Left lung (tissue), 10 donors: ENCODE measurements around the gene DOP1B. TPM values are rescaled to one million over a fixed set of nuclear protein-coding genes. Genes with fewer than 3 reads are reported as not detected.

Experiments used
- ATAC-seq: fragments of 200-7000 bp; cut with Tn5 transposase; one replicate; pipeline ENCODE4 v1.9.1; 2020; ENCODE audit warnings: moderate library complexity
- DNase-seq, 4 donors: peaks; one replicate each; pipeline ENCODE4 v3.0.0-alpha.2; 2013 to 2020
- H3K27ac ChIP-seq, 2 donors: fragments of 200-600 bp; sonication (generic) in 1 of 2; one replicate each; pipeline versions ENCODE4 v1.5.0 to v1.8.0; 2020 to 2021
- H3K27me3 ChIP-seq, 2 donors: fragments of 200-600 bp; sonication (generic) in 1 of 2; one replicate each; pipeline versions ENCODE4 v1.5.0 to v1.8.0; 2020 to 2021
- H3K36me3 ChIP-seq, 2 donors: fragments of 200-600 bp; sonication (generic) in 1 of 2; one replicate each; pipeline versions ENCODE4 v1.5.0 to v1.8.0; 2020 to 2021
- H3K4me1 ChIP-seq, 2 donors: fragments of 200-600 bp; one replicate each; pipeline ENCODE4 v1.8.0; 2021
- H3K4me3 ChIP-seq, 2 donors: fragments of 200-600 bp; sonication (generic) in 1 of 2; one replicate each; pipeline versions ENCODE4 v1.5.0 to v1.8.0; 2020 to 2021; ENCODE audit warnings: mild to moderate bottlenecking in 1 of 2
- H3K9me3 ChIP-seq, 2 donors: fragments of 200-600 bp; sonication (generic) in 1 of 2; one replicate each; pipeline versions ENCODE4 v1.5.0 to v1.8.0; 2020 to 2021
- intact Hi-C, 2 donors: fragments of 100-400 bp; cut with DNase I; formaldehyde crosslinking; loops; one replicate each; pipeline versions ENCODE4 v1.11.2 to v1.14.2; 2022
- polyA plus RNA-seq, 6 donors: library from polyadenylated mRNA; unstranded; fragments of 120-200 nt; gene quantifications; one replicate each; pipeline ENCODE4 v1.2.1, GENCODE V29; 2013; ENCODE audit not compliant: insufficient read length in 6 of 6
- total RNA-seq, 2 donors: library from RNA; stranded (reverse); fragmentation: NEBNext Ultra II Directional; extraction: Animal tissue kit (Norgen Biotek cat#: 25700); gene quantifications; one replicate each; pipeline ENCODE4 v1.2.1, GENCODE V29; 2021
- TF ChIP-seq, protein P1 (sequence below), 2 donors: fragments of 200-600 bp; sonication (generic) in 1 of 2; IDR thresholded peaks; one replicate each; pipeline versions ENCODE4 v1.5.0 to v1.8.0; 2021; ENCODE audit warnings: antibody characterized with exemption in 2 of 2
- donor health status: DM: no; HTN: yes; CAD: no.
- donor health status: DM: no; HTN: no; CAD: no.

The DOP1B gene
- total and polyA plus RNA-seq, 8 donors = 6.0 to 29.6 (median 7.7) TPM

DNA sequence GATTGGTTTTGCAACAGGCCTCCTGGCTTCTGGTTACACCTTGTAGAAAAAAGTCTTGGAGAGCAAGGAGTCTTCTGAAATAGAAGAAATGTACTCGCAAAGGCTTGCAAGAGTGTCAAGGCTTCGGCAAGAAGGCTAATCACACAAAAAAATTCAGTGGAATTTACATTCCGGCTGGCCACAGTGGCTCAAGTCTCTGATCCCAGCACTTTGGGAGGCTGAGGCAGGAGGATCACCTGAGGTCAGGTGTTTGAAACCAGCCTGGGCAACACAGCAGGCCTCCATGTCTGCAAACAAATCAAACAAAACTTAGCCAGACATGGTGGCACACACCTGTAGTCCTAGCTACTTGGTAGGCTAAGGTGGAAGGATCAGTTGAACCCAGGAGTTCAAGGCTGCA is 7.7 kb upstream of the DOP1B start:
- TF ChIP-seq, protein P1, sequence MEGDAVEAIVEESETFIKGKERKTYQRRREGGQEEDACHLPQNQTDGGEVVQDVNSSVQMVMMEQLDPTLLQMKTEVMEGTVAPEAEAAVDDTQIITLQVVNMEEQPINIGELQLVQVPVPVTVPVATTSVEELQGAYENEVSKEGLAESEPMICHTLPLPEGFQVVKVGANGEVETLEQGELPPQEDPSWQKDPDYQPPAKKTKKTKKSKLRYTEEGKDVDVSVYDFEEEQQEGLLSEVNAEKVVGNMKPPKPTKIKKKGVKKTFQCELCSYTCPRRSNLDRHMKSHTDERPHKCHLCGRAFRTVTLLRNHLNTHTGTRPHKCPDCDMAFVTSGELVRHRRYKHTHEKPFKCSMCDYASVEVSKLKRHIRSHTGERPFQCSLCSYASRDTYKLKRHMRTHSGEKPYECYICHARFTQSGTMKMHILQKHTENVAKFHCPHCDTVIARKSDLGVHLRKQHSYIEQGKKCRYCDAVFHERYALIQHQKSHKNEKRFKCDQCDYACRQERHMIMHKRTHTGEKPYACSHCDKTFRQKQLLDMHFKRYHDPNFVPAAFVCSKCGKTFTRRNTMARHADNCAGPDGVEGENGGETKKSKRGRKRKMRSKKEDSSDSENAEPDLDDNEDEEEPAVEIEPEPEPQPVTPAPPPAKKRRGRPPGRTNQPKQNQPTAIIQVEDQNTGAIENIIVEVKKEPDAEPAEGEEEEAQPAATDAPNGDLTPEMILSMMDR (IDR thresholded peaks at IDR 0.05) = no peak
- DNase-seq (no peak), ATAC-seq (no peak)
- intact Hi-C loops = loop anchor here in 1 of 2 donors (10.0 kb wide), 1 partner anchor 186 kb away; no protein-coding TSS in a partner anchor
- Histone ChIP-seq H3K9me3 (no peaks in the 10 kb centered on the region), H3K4me1 (peaks cover 14 to 25% of the 10 kb centered on the region in 2 donors), H3K36me3 (no peaks in the 10 kb centered on the region), H3K27ac (no peak overlapping the region), H3K27me3 (no peaks in the 10 kb centered on the region), H3K4me3 (no peak overlapping the region)

DNA sequence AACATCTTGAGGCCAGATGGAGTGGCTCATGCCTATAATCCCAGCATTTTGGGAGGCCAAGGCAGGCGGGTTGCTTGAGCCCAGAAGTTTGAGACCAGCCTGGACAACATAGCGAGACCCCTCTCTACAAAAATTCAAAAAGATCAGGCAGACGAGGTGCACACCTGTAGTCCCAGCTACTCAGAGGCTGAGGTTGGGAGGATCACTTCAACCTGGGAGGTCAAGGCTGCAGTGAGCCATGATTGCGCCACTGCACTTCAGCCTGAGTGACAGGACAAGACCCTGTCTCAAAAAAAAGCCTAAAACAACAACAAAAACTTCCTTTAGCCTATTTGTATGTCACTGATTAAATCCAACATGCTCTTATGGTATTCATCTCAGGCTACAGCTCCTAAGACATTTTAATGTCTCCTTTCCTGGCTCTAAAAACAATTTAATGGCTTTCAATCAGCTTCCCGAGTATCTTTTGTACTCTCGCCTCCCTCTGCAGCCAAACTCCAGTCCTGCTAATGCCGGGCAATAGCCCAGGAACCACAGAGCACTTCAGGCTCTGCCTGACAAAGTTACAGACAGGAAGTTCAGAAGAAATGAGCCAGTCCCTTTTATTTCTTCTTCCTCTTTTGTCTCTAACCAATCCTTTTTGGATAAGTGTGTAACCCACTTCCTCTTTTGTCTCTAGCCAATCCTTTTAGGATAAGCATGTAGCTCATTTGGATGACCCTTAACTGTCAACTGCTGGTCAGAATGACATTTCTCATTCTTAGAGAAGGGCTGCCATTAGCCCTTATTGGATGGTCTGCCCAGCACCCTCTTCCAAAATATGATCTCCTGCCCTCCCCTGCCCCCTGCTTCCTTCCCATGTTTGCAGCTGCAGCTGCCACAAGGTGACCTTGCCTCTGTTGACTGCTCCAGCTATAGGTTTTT is 6.6 kb upstream of the DOP1B start:
- peak overlapping the region; percentile 74 to 89 for H3K27ac ChIP-seq
- intact Hi-C loops = loop anchor here in 1 of 2 donors (10.0 kb wide), 1 partner anchor 185 kb away; no protein-coding TSS in a partner anchor
- ATAC-seq = peak; percentile 90

DNA sequence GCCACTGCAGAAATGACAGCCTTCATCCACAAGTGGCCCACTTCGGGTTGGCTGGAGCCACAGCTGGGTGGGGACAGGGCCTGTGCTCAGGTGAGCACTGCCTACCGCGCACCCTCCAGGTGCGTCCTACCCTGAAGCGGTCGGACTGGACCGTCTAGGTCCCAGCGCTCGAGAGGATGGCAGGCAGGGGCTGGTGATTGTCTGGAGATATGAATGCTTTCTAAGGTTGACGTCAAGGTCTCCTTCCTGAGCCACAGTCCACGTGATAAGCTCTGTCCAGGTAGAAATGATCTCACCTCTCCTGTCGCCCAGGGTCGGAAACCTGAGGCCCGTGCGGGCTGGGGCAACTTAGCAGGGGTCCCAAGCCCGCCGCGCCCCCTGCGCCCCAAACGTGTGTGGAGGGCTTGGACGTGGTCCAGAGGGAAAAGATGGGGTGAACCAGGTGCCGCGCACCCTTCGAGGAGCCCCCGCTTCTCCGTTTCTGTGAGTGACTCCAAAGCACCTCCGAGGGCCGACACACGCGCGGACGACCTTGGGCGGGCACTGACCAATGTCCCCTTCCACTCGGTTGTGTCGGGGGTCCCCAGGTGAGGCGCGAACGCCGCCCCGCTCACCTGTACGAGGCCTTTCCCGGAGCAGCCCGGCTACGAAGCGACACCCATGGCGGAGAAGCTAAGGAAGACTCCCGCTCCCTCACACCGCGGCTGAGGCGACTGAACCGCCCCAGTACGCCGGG is 853 bp upstream of the DOP1B start:
- TF ChIP-seq, protein P1 (IDR thresholded peaks at IDR 0.05) = no peak

More for the DNA sequence above, 6.6 kb upstream of the DOP1B start:
- TF ChIP-seq, protein P1 (IDR thresholded peaks at IDR 0.05) = no peak
- peak in 2 of 4 donors; percentile 50 to 78 for DNase-seq
- Histone ChIP-seq H3K9me3 (no peaks in the 10 kb centered on the region), H3K4me1 (peaks cover 14 to 25% of the 10 kb centered on the region in 2 donors), H3K27me3 (no peaks in the 10 kb centered on the region), H3K36me3 (no peaks in the 10 kb centered on the region), H3K4me3 (no peak overlapping the region)

DNA sequence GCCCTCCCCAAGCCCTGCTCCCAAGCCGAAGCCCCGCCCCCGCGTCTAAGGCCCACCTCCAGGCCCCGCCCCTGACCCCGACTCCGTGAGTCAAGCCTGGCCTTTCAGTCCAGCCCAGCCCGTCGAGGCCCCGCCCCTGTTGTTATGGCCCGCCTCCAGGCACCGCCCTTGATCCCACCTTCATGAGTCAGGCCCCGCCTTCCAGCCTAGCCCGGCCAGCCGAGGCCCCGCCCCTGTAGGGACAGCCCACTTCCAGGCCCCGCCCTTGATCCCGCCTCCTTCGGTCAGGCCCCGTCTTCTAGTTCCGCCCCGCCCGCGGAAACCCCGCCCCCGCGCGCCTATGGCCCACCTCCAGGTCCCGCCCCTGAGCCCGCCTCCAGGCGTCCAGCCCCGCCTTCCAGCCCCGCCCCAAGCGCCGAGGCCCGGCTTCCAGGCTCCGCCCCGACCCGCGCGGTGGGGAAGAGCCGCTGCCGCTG is 247 bp upstream of the DOP1B start:
- TF ChIP-seq, protein P1 (IDR thresholded peaks at IDR 0.05) = no peak
- peak overlapping the region; percentile 88 to 90 for H3K4me3 ChIP-seq
- H3K27ac ChIP-seq = peak overlapping the region; percentile 90 to 97
- no peaks in the 10 kb centered on the region for H3K36me3 ChIP-seq
- peaks cover 4 to 40% of the 10 kb centered on the region in 2 donors for H3K4me1 ChIP-seq
- H3K27me3 ChIP-seq = no peaks in the 10 kb centered on the region
- DNase-seq (peak; percentile 97 to 100 (median 100)), ATAC-seq (peak; percentile 93)
- no peaks in the 10 kb centered on the region for H3K9me3 ChIP-seq
- intact Hi-C loops = no loop called here

More for the DNA sequence above, 853 bp upstream of the DOP1B start:
- no peaks in the 10 kb centered on the region for H3K36me3 ChIP-seq
- H3K4me3 ChIP-seq = peak overlapping the region; percentile 63 to 67
- ATAC-seq = peak; percentile 66
- H3K9me3 ChIP-seq = no peaks in the 10 kb centered on the region
- H3K27ac ChIP-seq = peak overlapping the region; percentile 83 to 90
- intact Hi-C loops = no loop called here
- peaks cover 5 to 41% of the 10 kb centered on the region in 2 donors for H3K4me1 ChIP-seq
- peak; percentile 36 to 87 (median 85) for DNase-seq
- H3K27me3 ChIP-seq = no peaks in the 10 kb centered on the region
